ENCODE data around the gene CUL7. TPM values are rescaled to one million over a fixed set of nuclear protein-coding genes. Genes with fewer than 3 reads are reported as not detected.

CUL7 gene
- polyA plus RNA-seq, 1 donor from 2014 or later = 25.7 TPM

DNA sequence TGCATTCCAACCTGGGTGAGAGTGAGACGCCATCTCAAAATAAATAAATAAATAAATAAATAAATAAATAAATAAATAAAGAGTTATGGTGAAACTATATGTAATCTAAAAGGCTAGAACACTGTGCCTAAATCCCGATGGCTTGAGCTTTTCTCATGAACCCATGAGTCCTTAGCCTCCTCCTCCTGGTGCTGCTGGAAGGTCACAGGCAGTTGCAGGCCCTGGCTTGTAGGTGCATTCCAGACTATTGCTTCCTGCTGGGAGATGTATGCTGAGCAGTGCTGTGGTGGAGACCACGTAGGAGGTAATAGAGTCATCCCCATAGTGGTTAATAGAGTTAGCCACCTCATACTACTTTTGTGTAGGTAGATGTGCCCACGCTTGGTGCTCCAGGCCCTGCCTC is 35.0 kb upstream of the CUL7 start:
- Histone ChIP-seq H3K9me2 (ENCODE audit: insufficient read depth, low read length) (no peaks in the 10 kb centered on the region), H3K27ac (ENCODE audit: low read length) (no peak overlapping the region), H3K9me3 (ENCODE audit: low read length) (no peaks in the 10 kb centered on the region), H3K36me3 (ENCODE audit: insufficient read depth, low read length) (no peaks in the 10 kb centered on the region), H3K4me3 (ENCODE audit: low read length) (no peak overlapping the region), H3K4me2 (ENCODE audit: low read length) (no peak overlapping the region), H4K20me1 (ENCODE audit: insufficient read depth) (no peaks in the 10 kb centered on the region), H3K27me3 (ENCODE audit: insufficient read depth, low read depth, low read length) (no peaks in the 10 kb centered on the region), H3F3A (ENCODE audit: insufficient read depth, low read length, poor library complexity, severe bottlenecking) (no peaks in the 10 kb centered on the region), H2AFZ (ENCODE audit: low read depth, low read length) (no peak overlapping the region), H3K79me2 (replicated peaks; ENCODE audit: insufficient read depth, low read length) (peaks cover 20% of the 10 kb centered on the region), H3K9ac (ENCODE audit: low read length) (no peak overlapping the region)
- TF ChIP-seq EP300 (conservative IDR thresholded peaks at IDR 0.05; ENCODE audit: poor library complexity, severe bottlenecking) (no peak), MXI1 (conservative IDR thresholded peaks at IDR 0.05; ENCODE audit: poor library complexity, severe bottlenecking) (no peak), POLR2AphosphoS5 (IDR thresholded peaks at IDR 0.05) (no peak), RAD21 (conservative IDR thresholded peaks at IDR 0.05) (no peak), SMC3 (conservative IDR thresholded peaks at IDR 0.05; ENCODE audit: poor library complexity) (no peak), EZH2 (IDR thresholded peaks at IDR 0.05; ENCODE audit: borderline replicate concordance, insufficient read depth, low read length, poor library complexity, severe bottlenecking) (no peak), CTCF (IDR thresholded peaks at IDR 0.05; ENCODE audit: poor library complexity, severe bottlenecking) (no peak), TAF1 (IDR thresholded peaks at IDR 0.05; ENCODE audit: low read depth) (no peak)
- TF ChIP-seq, protein P1, sequence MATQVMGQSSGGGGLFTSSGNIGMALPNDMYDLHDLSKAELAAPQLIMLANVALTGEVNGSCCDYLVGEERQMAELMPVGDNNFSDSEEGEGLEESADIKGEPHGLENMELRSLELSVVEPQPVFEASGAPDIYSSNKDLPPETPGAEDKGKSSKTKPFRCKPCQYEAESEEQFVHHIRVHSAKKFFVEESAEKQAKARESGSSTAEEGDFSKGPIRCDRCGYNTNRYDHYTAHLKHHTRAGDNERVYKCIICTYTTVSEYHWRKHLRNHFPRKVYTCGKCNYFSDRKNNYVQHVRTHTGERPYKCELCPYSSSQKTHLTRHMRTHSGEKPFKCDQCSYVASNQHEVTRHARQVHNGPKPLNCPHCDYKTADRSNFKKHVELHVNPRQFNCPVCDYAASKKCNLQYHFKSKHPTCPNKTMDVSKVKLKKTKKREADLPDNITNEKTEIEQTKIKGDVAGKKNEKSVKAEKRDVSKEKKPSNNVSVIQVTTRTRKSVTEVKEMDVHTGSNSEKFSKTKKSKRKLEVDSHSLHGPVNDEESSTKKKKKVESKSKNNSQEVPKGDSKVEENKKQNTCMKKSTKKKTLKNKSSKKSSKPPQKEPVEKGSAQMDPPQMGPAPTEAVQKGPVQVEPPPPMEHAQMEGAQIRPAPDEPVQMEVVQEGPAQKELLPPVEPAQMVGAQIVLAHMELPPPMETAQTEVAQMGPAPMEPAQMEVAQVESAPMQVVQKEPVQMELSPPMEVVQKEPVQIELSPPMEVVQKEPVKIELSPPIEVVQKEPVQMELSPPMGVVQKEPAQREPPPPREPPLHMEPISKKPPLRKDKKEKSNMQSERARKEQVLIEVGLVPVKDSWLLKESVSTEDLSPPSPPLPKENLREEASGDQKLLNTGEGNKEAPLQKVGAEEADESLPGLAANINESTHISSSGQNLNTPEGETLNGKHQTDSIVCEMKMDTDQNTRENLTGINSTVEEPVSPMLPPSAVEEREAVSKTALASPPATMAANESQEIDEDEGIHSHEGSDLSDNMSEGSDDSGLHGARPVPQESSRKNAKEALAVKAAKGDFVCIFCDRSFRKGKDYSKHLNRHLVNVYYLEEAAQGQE (IDR thresholded peaks at IDR 0.05; ENCODE audit: borderline replicate concordance) = no peak

GRCh38 chr6:43086022-43086658 is 32.5 kb upstream of the CUL7 start:
- Histone ChIP-seq H2AFZ (ENCODE audit: low read depth, low read length) (no peak overlapping the region), H3K27me3 (ENCODE audit: insufficient read depth, low read depth, low read length) (no peaks in the 10 kb centered on the region), H3K27ac (ENCODE audit: low read length) (no peak overlapping the region), H3K9me3 (ENCODE audit: low read length) (no peaks in the 10 kb centered on the region), H4K20me1 (ENCODE audit: insufficient read depth) (no peaks in the 10 kb centered on the region), H3K4me3 (ENCODE audit: low read length) (no peak overlapping the region), H3K79me2 (replicated peaks; ENCODE audit: insufficient read depth, low read length) (peaks cover 15% of the 10 kb centered on the region), H3F3A (ENCODE audit: insufficient read depth, low read length, poor library complexity, severe bottlenecking) (no peaks in the 10 kb centered on the region), H3K36me3 (ENCODE audit: insufficient read depth, low read length) (no peaks in the 10 kb centered on the region), H3K9me2 (ENCODE audit: insufficient read depth, low read length) (no peaks in the 10 kb centered on the region), H3K4me2 (ENCODE audit: low read length) (no peak overlapping the region), H3K9ac (ENCODE audit: low read length) (no peak overlapping the region)
- TF ChIP-seq EP300 (conservative IDR thresholded peaks at IDR 0.05; ENCODE audit: poor library complexity, severe bottlenecking) (no peak), CTCF (IDR thresholded peaks at IDR 0.05; ENCODE audit: poor library complexity, severe bottlenecking) (no peak), POLR2AphosphoS5 (IDR thresholded peaks at IDR 0.05) (no peak), MXI1 (conservative IDR thresholded peaks at IDR 0.05; ENCODE audit: poor library complexity, severe bottlenecking) (no peak), EZH2 (IDR thresholded peaks at IDR 0.05; ENCODE audit: borderline replicate concordance, insufficient read depth, low read length, poor library complexity, severe bottlenecking) (no peak), TAF1 (IDR thresholded peaks at IDR 0.05; ENCODE audit: low read depth) (no peak), RAD21 (conservative IDR thresholded peaks at IDR 0.05) (no peak), SMC3 (conservative IDR thresholded peaks at IDR 0.05; ENCODE audit: poor library complexity) (no peak)
- TF ChIP-seq, protein P1 (IDR thresholded peaks at IDR 0.05; ENCODE audit: borderline replicate concordance) = no peak

Data from neural cell (in vitro differentiated cells).